ENCODE data around the gene FRMD4A. TPM values are rescaled to one million over a fixed set of nuclear protein-coding genes. Genes with fewer than 3 reads are reported as not detected.

FRMD4A gene
- total RNA-seq, 1 experiment from 2014 or later = 19.6 TPM

- Histone ChIP-seq H3K56ac (ENCODE audit: insufficient read length, low read depth, low read length) (no peak overlapping the region), H2BK12ac (ENCODE audit: insufficient read length, low read depth, low read length) (no peak overlapping the region), H2BK120ac (ENCODE audit: low read depth, low read length, poor library complexity, severe bottlenecking) (no peak overlapping the region), H2AK5ac (ENCODE audit: insufficient read length, low read length) (no peak overlapping the region), H3K27ac (ENCODE audit: insufficient read length, low read depth, low read length) (no peak overlapping the region), H4K91ac (ENCODE audit: insufficient read length, low read depth, low read length) (no peak overlapping the region), H3T11ph (ENCODE audit: low read length) (no peak overlapping the region), H3K4me1 (ENCODE audit: insufficient read depth, low read length) (no peaks in the 10 kb centered on the region), H3K27me3 (ENCODE audit: insufficient read depth, low read length) (no peaks in the 10 kb centered on the region), H2BK15ac (ENCODE audit: low read depth, low read length) (no peak overlapping the region), H3K14ac (ENCODE audit: insufficient read depth, low read length) (no peak overlapping the region), H3K23me2 (ENCODE audit: insufficient read length, low read depth, low read length, poor library complexity, severe bottlenecking) (no peaks in the 10 kb centered on the region), H3K79me1 (ENCODE audit: insufficient read depth, low read depth, low read length, poor library complexity, severe bottlenecking) (no peaks in the 10 kb centered on the region), H3K18ac (ENCODE audit: insufficient read length, low read depth, low read length) (no peak overlapping the region), H4K5ac (ENCODE audit: insufficient read length, low read depth, low read length) (no peak overlapping the region), H3K9ac (ENCODE audit: extremely low read depth, insufficient read length, low read length) (no peak overlapping the region), H2AFZ (ENCODE audit: low read length) (no peak overlapping the region), H3K4ac (ENCODE audit: low read depth, low read length) (no peak overlapping the region), H3K23ac (ENCODE audit: insufficient read length, low read depth, low read length) (no peak overlapping the region), H4K20me1 (ENCODE audit: control insufficient read depth, insufficient read depth, insufficient read length) (no peaks in the 10 kb centered on the region), H3K79me2 (ENCODE audit: insufficient read depth, low read length) (no peaks in the 10 kb centered on the region), H2BK5ac (ENCODE audit: insufficient read length, low read length) (no peak overlapping the region), H3K4me2 (ENCODE audit: insufficient read depth, insufficient read length, low read length) (no peak overlapping the region), H2BK20ac (ENCODE audit: low read depth, low read length, poor library complexity, severe bottlenecking) (no peak overlapping the region), H4K8ac (replicated peaks; ENCODE audit: insufficient read length, low read depth, low read length) (no peak overlapping the region), H3K9me3 (ENCODE audit: control insufficient read depth, low read depth, low read length) (no peaks in the 10 kb centered on the region)
- WGBS (ENCODE audit: extremely low coverage, insufficient read length, low lambda C conversion rate) = no CpG with 5 or more reads among the region's 4 CpGs
- H3K27ac Mint-ChIP-seq = no peak overlapping the region; a peak in 1 of 7 replicates
- H3K4me1 Mint-ChIP-seq = peaks cover 19% of the 10 kb centered on the region in 2 experiments
- H3K4me3 Mint-ChIP-seq = no peak overlapping the region
- H3K27me3 Mint-ChIP-seq (ENCODE audit: low read depth) = peaks cover 2% of the 10 kb centered on the region; the same call in 1 of the 2 replicates
- no peaks in the 10 kb centered on the region for H3K36me3 Mint-ChIP-seq (ENCODE audit: insufficient read depth in 1 of 3, low read depth in 3 of 3)
- no peaks in the 10 kb centered on the region; a peak in 1 of 5 replicates for H3K9me3 Mint-ChIP-seq
- no peak for TF ChIP-seq CTCF (conservative IDR thresholded peaks at IDR 0.05)
- no peak for DNase-seq
Observed at GRCh38 chr10:14182781-14183180, 147.9 kb downstream of the FRMD4A start.

Measured in H9 (cell line).